IPS-18a (cell line): ENCODE data around the gene KCTD15.

Experiments
- H3K27ac ChIP-seq: one replicate; pipeline ENCODE4 v1.5.1; 2013; ENCODE audit warnings: low read length
- H3K27me3 ChIP-seq: one replicate; pipeline ENCODE4 v1.6.1; 2013; ENCODE audit warnings: mild to moderate bottlenecking, low read length; ENCODE audit not compliant: control insufficient read depth, insufficient read depth
- H3K36me3 ChIP-seq: one replicate; pipeline ENCODE4 v1.6.1; 2013; ENCODE audit warnings: low read depth, low read length; ENCODE audit not compliant: control insufficient read depth
- H3K4me1 ChIP-seq: one replicate; pipeline ENCODE4 v1.6.1; 2013; ENCODE audit warnings: low read depth, low read length; ENCODE audit not compliant: control insufficient read depth
- H3K4me3 ChIP-seq: one replicate; pipeline ENCODE4 v1.5.1; 2013; ENCODE audit warnings: low read length
- H3K9ac ChIP-seq: one replicate; pipeline ENCODE4 v1.6.1; 2013; ENCODE audit warnings: mild to moderate bottlenecking, low read length, moderate library complexity
- H3K9me3 ChIP-seq: one replicate; pipeline ENCODE4 v1.6.1; 2013; ENCODE audit warnings: low read depth, low read length; ENCODE audit not compliant: control insufficient read depth

KCTD15 gene

DNA sequence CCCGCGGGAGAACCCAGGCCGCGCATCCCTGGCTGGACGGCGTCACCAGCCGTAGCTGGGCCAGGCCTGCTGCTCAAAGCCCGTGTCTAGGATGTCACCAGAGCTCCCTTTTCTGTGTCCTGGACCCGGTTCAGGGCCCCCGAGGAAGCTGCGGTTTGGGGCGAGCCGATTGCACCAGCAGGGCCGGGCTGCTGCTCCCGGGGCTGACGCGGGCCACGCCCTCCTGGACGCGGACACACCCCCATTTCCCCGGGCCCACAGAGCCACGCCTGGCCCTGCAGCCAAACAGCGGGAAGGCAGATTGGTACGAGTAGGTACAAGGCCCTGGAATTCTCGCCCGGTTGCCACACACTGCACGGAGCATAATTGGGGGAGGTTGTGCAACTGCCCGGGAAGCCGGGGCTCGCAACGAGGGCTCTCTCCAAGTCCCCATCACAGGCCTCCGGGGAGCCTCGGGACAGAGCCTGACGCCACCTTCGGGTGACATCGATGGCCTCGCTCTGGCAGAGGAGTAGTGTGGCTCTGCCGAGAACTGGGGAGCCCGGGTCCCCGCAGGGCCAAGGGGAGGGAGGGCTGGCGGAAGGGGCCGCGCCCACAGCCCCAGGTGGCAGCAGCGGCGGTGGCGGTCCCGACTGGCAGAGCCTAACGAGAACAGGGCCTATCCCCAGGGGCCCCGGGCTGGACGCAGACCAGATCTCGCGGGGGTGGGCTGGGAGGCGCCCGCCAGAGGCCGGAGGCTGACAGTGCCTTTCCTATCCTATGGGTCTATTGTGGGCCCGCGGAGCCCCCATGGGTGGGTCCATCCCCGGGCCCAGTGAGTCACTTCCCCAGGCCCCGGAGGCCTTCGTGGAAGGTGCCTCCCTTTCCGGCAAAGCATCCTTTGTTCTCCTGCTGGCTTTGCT lies 23.5 kb downstream of the KCTD15 start:
- Histone ChIP-seq H3K27ac (no peak overlapping the region), H3K4me3 (peak overlapping the region; percentile 69)

DNA sequence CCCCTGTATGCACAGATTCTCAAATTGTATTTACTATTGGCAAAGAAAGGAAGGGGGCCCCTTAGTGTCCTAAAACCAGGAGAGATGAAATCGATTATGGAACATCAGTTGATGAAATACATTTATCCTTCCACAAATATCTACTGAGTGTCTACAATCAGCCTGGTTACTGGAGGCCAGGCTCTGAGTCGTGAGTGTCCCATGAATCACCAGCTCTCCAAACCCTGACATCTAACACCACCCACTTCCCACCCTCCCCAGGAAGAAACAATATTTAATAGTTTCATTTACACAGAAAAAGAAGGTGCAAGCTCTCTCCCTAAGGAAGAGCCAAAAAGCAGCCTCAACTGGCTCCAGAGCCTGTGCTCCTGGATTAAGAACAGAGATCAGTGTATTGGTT lies 25.2 kb downstream of the KCTD15 start:
- Histone ChIP-seq H3K9me3 (no peaks in the 10 kb centered on the region), H3K36me3 (no peaks in the 10 kb centered on the region), H3K4me3 (no peak overlapping the region), H3K9ac (no peak overlapping the region), H3K27me3 (peaks cover 8% of the 10 kb centered on the region), H3K4me1 (peaks cover 7% of the 10 kb centered on the region), H3K27ac (no peak overlapping the region)

More for the DNA sequence above, 23.5 kb downstream of the KCTD15 start:
- no peaks in the 10 kb centered on the region for H3K36me3 ChIP-seq
- H3K9me3 ChIP-seq = no peaks in the 10 kb centered on the region
- H3K27me3 ChIP-seq = peaks cover 8% of the 10 kb centered on the region
- H3K4me1 ChIP-seq = peaks cover 7% of the 10 kb centered on the region
- peak overlapping the region; percentile 52 for H3K9ac ChIP-seq

DNA sequence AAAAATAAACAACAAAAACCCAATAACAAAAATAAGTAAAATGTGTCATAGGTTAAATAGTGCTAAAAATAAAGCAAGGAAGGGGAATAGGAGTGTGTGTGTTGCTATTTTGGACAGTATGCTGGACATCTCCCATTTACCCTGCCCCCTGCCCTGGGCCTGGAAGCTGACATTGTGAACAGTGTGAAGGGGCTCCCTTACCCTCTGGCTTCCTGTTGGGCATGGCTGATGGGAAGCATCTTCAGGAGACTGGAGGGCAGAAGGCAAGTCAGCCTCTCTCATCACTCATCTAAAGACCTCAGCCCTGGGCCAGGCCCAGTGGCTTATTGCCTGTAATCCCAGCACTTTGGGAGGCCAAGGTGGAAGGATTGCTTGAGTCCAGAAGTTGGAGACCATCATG lies 26.7 kb downstream of the KCTD15 start:
- Histone ChIP-seq H3K27me3 (peaks cover 8% of the 10 kb centered on the region), H3K27ac (no peak overlapping the region), H3K4me3 (no peak overlapping the region)

DNA sequence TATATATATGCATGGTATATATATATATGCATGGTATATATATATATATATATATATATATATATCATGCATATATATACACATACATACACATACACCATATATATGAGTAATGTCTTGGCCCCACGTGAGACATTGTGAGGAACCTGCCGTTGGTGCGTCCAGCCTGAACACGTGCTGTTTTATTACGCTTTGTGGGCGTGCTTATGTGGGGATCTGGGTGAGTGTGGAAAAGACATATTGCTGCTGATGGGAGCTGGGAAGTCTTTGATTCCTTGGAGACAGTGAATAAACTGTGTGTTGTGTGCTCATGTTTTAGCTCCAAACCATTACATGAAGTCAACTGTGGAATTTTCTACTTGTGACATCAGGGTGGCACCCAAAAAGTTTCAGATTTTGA lies 28.9 kb downstream of the KCTD15 start:
- H3K4me1 ChIP-seq = peaks cover 3% of the 10 kb centered on the region
- H3K9me3 ChIP-seq = no peaks in the 10 kb centered on the region
- no peak overlapping the region for H3K9ac ChIP-seq
- H3K36me3 ChIP-seq = no peaks in the 10 kb centered on the region
- no peak overlapping the region for H3K27ac ChIP-seq
- H3K4me3 ChIP-seq = no peak overlapping the region
- H3K27me3 ChIP-seq = peaks cover 6% of the 10 kb centered on the region

More for the DNA sequence above, 26.7 kb downstream of the KCTD15 start:
- H3K9me3 ChIP-seq = no peaks in the 10 kb centered on the region
- H3K4me1 ChIP-seq = peaks cover 7% of the 10 kb centered on the region
- no peaks in the 10 kb centered on the region for H3K36me3 ChIP-seq
- no peak overlapping the region for H3K9ac ChIP-seq

DNA sequence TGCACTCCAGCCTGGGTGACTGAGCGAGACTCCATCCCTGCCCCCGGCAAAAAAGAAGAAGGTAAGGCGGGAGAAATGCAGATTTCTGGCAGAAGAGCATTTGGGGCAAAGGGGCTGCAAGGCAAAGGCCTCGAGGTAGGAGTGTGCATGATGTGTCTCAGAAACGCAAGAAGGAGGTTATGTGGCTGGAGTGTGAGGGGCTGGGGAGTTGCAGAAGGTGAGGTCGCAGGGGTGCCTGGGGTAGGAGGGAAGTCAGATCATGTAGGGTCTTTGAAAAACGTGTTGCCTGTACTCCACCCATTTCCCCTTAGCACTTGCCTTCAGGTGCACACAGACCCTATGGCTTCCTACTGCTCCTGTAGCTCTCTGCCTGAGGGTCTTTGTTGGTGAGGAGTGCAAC lies 29.9 kb downstream of the KCTD15 start:
- Histone ChIP-seq H3K4me3 (no peak overlapping the region), H3K9me3 (no peaks in the 10 kb centered on the region), H3K36me3 (no peaks in the 10 kb centered on the region), H3K27ac (no peak overlapping the region), H3K4me1 (no peaks in the 10 kb centered on the region), H3K27me3 (no peaks in the 10 kb centered on the region), H3K9ac (no peak overlapping the region)

DNA sequence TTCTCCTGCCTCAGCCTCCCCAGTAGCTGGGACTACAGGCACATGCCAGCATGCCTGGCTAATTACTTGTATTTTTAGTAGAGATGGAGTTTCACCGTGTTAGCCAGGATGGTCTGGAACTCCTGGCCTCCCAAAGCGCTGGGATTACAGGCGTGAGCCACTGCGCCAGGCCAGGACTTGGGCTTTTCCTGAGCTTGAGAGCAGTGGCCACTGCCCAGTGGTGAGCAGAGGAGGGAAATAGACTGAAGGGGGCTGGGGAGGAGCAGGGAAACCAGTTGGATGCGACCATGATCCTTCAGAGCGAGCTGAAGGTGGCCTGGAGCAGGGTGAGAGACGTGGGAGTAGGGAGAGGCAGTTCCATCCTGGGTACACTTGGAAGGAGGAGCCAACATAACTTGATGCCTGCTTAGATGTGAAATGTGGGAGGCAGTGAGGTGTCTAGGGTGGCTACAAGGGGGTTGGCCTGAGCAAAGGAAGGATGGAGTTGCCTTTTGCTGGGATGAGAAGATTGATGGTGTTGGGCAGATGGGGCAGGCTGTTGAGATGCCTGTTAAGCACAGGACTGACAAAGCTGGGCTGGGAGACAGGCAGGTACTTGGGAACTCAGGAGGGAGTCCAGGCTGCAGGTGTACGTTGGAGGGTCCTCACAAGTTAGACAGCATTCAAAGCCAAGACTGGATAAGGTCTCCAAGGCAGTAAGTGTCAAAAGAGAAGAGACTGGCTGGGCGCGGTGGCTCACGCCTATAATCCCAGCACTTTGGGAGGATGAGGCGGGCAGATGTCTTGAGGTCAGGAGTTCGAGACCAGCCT lies 31.8 kb downstream of the KCTD15 start:
- Histone ChIP-seq H3K27ac (no peak overlapping the region), H3K4me1 (no peaks in the 10 kb centered on the region), H3K27me3 (no peaks in the 10 kb centered on the region), H3K4me3 (no peak overlapping the region), H3K9ac (no peak overlapping the region), H3K36me3 (no peaks in the 10 kb centered on the region), H3K9me3 (no peaks in the 10 kb centered on the region)

DNA sequence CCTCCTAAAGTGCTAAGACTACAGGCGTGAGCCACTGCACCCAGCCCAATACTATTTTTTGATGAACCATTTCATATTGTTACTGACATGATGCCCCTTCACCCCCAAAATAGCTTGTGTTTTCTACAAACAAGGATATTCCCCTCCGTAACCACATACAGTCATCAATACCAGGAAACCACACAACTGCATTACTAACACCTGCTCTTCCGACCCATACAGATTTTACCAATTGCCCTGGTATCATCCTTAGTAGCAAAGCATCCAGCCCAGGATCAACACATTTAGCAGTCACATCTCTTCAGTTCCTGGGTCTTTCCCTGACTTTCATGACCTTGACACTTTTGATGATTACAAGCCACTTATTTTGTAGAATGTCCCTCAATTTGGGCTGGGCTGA lies 33.6 kb downstream of the KCTD15 start:
- H3K36me3 ChIP-seq = no peaks in the 10 kb centered on the region
- H3K9ac ChIP-seq = no peak overlapping the region
- no peaks in the 10 kb centered on the region for H3K9me3 ChIP-seq
- no peak overlapping the region for H3K27ac ChIP-seq
- no peaks in the 10 kb centered on the region for H3K27me3 ChIP-seq
- H3K4me3 ChIP-seq = no peak overlapping the region
- no peaks in the 10 kb centered on the region for H3K4me1 ChIP-seq

DNA sequence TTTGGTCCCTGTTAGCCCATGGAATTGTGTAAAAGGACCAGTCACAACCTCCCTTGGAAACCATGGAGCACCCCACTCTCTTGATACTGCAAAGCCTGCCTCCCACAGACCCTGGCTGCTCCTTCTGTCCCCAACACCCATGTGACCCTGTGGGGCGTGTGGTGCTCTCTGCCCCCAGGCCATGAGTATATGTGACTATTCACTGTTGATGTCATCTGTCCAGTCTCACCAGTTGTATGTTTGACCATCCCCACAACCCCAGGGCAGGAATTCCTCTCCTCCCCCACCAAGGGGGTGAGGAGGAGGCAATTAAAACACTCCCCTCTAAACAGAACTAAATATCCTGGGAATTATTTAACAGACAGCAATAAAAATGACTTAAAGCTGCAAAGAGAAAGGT lies 35.2 kb downstream of the KCTD15 start:
- no peak overlapping the region for H3K9ac ChIP-seq
- H3K36me3 ChIP-seq = no peaks in the 10 kb centered on the region
- H3K9me3 ChIP-seq = no peaks in the 10 kb centered on the region
- H3K27ac ChIP-seq = no peak overlapping the region
- H3K4me1 ChIP-seq = no peaks in the 10 kb centered on the region
- H3K27me3 ChIP-seq = no peaks in the 10 kb centered on the region
- H3K4me3 ChIP-seq = no peak overlapping the region

DNA sequence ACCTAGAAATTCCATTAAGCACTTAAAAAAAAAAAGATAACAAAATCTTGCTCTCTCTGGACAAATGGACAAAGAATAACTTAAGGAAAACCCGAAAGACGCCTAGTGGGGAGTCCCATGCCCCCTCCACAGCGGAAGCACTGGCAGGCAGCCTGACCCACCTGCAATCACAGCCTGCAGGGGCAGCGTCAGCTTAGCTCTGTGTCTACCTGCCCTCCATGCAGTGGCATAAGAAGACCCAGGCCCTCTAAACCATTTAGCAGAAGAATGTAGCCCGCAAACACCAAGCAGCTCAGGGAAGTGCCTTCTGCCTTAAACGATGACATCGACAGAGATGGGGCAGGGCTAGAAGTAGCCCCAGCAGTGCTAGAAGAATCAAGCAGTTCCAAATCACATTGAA lies 36.0 kb downstream of the KCTD15 start:
- H3K27me3 ChIP-seq = no peaks in the 10 kb centered on the region

DNA sequence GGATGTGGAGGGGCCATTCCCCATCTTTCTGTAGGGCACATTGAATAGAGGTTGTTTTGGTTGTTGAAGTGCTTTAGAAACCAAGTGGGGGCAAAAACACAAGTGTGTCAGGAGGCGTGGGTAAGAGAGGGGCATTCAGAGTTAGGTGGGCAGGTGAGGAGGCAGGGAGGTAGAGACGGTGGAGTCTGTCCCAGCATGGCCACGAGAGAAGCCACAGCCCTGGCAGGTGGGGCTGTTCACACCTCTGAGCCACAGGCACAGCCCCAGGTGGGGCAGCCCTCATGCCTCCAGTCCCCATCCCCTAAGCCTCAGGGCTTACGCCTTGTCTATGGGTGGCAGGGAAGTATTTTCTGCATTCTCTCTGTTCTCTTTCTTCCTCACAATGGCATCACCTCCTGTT lies 43.7 kb downstream of the KCTD15 start:
- Histone ChIP-seq H3K9ac (no peak overlapping the region), H3K4me3 (no peak overlapping the region), H3K27ac (no peak overlapping the region), H3K9me3 (no peaks in the 10 kb centered on the region), H3K4me1 (no peaks in the 10 kb centered on the region), H3K36me3 (no peaks in the 10 kb centered on the region), H3K27me3 (no peaks in the 10 kb centered on the region)

More for the DNA sequence above, 36.0 kb downstream of the KCTD15 start:
- Histone ChIP-seq H3K9ac (no peak overlapping the region), H3K36me3 (no peaks in the 10 kb centered on the region), H3K27ac (no peak overlapping the region), H3K9me3 (no peaks in the 10 kb centered on the region), H3K4me1 (no peaks in the 10 kb centered on the region), H3K4me3 (no peak overlapping the region)

DNA sequence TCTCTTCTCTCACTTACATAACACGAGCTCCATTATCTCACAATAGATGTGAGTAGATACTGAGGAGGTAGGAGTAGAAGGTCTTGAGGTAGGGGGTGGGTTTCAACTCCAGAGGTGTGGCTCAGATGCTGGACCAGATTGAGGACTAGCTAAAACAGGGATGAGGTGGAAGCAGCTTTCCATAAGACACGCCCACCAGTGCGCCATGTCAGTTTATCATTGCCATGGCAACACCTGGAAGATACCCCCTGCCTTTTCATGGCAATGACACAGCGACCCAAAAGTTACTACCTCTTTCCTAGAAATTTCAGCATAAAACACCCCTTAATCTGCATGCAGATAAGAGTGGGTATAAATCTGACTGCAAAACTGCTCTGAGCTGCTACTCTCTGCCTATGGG lies 44.1 kb downstream of the KCTD15 start:
- H3K9me3 ChIP-seq = no peaks in the 10 kb centered on the region

More for the DNA sequence above, 44.1 kb downstream of the KCTD15 start:
- H3K36me3 ChIP-seq = no peaks in the 10 kb centered on the region
- no peak overlapping the region for H3K4me3 ChIP-seq
- H3K27me3 ChIP-seq = no peaks in the 10 kb centered on the region
- H3K4me1 ChIP-seq = no peaks in the 10 kb centered on the region
- no peak overlapping the region for H3K9ac ChIP-seq
- no peak overlapping the region for H3K27ac ChIP-seq
